Fibroblast of skin of left biceps (primary cell): ENCODE data around the gene SLC8A3.

Experiments
- DNase-seq, 2 experiments: peaks; one replicate each; pipeline ENCODE4 v3.0.0-alpha.2; 2013; ENCODE audit warnings: low read depth in 2 of 2

SLC8A3 gene

DNA sequence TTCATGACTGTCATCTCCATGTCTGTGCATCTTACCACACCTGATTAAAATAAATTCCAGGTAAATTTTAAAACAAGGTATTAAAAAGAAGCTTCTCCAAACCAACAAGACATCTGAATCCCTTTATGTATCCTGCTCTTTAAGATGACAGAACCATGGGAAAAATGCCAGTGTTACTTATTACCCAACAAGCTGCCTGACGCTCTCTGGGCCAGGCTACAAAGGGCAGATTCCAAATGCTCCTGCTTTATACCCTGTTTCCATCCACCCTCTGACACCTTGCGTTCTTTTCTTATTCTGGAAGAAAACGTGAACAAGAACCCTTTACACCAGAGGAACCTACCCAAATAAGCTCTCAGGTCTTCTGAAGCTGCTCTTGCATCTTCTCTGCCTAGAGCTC, 70.7 kb downstream of the SLC8A3 start:
- DNase-seq, result no peak

DNA sequence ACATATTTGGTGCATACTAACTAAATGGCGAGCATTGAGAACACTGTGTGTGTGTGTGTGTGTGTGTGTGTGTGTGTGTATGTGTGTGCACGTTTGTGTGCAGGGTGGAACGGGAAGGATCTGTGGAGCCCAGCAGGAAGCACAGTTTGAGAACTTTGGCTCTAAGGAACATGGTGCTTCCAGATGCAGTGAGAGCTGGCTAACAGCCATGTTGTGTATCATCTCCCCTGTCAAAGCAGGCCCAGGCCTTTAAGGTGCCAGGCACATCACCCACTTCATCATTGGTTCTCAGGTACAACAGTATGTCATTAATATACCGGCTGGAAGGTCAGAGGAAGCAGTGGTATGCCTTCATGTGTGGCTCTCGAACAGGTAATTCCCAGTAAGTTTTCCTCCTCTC, 72.5 kb downstream of the SLC8A3 start:
- no peak for DNase-seq

DNA sequence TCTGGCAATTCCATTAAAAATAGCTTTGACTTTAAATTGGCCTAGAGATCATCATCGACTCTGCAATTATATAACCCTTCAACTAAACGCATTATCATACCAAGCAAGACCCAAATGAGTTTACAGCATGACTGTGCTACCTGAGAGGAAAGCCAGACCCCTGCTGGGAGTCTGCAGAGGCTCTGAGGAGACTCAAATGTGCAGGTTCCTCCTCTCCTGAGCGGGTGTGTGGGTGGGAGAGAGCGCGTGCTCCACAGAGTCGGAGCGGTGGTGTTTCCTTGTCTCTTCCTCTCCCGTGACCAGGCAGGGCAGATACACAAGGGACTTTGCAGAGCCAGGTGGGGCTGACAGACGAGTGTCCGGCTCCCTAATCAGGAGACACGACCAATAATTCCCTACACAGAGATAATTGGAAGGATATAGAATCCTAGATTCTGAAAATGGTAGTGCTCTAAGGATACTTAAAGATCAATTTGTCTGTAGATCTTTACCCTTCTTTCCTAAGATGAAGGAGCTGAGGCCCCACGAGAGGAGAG, 74.1 kb downstream of the SLC8A3 start:
- no peak for DNase-seq

DNA sequence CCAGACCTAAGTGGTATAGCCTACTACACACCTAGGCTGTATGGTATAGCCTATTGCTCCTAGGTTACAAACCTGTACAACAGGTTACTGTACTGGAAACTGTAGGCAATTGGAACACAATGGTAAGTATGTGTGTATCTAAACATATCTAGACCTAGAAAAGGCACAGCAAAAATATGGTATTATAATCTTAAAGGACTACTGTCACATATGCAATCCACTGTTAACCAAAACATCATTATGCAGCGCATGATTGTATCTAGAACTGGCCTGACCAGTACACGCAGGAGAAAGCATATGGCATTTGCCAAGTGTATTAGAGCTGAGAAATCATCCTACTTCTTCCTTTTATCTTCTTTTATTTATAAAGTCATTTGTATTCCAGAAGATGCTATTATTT, 75.5 kb downstream of the SLC8A3 start:
- no peak for DNase-seq

DNA sequence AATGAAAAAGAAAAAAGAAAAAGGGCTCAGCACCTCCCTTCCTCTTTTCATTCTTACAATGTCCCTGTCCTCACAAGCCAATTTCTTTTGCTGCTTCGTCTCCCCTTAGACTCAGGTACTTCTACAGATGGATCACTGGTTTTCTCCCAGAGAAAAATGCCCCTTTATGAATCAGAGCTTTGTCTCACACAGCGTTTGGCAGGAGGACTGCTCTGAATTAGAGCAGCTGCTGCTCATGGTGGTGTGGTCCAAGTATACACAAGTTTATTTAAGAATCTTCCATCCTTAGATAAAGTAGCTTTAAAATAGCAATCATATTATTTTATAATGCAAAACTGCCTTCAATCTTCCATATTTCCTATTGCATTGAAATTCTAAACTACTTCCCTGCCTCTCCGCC, 80.3 kb downstream of the SLC8A3 start:
- DNase-seq, result no peak

DNA sequence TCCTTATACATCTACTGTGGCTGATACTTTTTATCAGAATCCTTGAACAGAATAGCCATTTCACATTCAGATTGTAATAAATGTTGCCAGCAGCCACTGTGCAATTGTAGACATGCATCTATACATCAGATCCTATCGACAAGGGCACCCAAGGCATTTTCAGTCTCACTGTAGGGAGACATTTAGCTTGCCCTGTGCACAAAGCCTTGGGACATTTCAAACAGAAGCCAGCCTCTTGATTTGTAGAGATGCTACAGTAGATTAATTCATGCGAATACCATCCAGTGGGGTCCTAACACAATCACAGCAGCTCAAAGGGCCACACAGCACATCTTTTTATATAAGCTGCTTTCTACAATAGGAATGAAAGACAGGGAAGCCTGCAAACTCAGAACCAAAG, 81.4 kb downstream of the SLC8A3 start:
- DNase-seq, result no peak

DNA sequence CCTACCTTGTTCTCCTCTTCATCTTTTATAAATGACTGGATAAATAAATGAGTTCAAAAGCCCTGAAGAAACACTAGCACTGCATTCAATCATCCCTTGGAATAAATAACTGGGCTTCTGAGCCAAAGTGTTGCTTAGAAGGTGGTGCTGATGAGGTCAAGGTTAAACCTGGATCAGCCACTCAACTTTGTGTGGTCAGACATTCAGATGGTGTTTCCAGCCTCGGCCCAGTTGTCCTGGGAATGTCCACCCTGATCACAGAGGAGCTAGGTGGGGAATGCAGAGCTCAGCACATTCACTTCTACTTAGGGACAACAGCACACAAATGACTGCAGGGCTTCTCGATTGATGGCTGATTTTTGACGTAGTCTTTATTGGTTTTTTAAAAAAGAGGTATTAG, 88.7 kb downstream of the SLC8A3 start:
- no peak for DNase-seq

DNA sequence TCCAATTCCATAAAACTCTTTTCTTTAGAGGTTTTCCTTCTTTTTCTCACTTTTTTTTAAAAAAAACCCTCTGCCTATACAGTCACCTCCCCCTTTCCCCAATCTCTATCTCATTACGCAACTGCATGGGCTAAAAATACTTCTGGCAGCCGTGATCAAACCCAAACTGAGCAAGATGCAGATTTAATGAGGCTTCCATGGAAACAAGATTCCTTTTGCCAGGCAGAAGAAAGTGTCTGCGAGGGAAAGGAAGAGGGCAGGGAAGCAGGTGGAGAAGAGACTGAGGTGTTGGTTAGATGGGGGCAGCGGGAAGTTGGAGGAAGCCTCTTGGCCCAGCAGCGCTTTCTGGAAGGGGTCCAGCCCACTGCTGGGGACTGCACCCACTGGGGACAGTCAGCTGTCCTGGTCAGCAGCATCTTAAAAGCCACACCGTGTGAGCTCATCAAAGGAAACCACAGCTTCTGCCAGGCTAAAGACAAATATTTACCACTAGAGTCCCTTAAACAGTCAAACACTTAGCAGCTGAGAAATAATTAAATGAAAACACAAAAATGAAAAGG, 90.4 kb downstream of the SLC8A3 start:
- no peak for DNase-seq

DNA sequence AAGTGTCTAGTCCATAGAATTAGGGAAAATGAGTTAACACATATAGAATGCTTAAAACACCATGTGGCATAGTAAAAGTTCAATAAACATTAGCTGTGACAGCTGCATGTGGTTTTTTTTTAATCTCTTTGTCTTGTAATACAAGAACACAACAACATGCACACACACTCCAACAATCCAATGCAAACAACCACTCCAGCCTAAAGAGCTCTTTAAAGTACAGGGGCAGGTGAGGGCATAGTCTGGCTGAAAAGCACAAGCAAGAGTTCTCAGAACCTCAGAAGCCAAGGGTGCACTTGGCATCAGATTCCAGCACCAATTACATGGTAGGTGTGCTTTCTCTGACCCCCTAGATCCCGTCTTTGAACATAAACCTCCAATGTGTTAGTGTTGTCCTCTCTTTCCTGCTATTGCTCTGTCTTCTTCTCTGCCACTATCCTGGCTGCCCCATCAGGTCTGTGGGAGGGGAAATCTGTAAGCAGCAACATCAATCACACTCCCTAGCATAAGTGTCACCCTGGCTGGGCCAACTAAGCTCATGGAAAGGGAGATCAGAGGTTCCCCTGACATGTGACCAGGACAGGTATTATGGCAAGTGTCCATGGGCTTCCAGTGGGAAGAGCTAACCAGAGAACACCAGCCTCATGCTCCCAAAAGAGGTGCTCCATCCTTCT, 91.0 kb downstream of the SLC8A3 start:
- no peak for DNase-seq

DNA sequence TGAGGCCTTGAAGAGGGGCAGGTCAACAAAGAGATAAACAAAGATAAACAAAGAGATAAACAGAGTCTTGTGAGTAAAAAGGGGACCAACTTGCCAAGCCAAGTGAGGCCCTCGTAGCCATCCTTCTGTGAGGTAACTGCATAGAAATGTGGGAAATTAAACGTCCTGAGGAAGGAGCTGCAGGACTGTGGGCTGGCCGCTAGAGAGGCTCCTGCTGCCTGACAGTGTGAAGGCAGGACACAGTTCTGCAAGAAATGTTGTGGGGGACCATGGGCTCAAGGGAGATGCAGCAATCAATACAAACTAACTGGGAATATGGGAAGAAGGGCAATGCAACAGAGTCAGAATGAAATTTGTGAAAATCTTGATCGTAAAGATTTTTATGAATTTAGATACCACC, 91.9 kb downstream of the SLC8A3 start:
- no peak for DNase-seq

DNA sequence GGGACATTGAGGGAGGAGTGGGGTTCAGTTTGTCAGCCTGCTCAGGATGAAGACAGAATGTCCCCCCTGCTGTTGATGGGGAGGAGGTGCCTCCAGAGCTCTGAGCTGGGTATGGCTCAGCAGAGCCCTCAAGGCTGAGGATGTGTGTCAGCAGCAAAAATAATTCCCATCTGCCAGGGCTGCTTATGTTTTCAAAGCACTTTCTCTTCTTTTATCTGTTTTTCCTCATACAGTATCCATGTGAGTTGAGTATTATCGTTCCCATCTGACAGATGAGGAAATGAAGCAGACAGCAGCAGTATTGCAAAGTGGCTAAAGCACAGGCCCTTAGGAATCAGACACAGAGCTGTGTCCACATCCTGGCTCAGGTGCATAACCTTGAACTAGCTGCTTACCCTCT, 94.1 kb downstream of the SLC8A3 start:
- DNase-seq, result no peak

DNA sequence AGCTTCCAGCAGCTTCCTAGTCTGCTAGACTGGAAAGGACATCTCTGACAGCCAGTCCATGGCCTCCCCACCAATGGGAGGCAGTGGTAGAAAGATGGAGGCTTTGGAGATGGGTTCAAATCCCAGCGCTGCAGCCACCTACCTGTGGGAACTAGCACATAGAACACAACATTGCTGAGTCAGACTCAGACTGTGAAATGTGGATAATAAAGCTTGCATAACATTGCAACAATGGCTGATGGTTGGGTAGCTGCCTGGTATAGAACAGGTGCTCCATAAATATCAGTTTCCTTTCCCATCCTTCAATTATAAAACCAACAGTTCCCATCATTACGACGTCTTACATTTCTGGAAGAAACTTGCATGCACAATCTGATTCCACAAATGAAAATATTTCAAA, 94.6 kb downstream of the SLC8A3 start:
- no peak for DNase-seq

DNA sequence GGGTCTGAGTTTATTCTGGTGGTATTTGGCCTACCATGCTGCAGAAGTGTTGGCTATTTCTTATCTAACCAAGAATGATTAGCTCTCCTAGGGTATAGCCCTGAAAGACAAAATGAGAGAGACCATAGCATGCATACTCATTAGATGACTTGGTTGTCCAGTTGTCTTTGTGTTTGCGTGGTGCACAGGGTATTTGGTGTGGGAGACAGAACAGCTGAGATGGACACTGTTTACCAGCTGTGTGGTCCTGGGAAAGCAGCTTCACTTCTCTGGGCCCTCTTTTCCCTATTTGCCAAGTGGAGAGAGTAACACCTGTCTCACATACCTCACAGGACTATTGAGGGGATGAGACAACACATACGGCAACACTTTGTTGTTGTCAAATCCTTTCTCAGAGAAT, 95.6 kb downstream of the SLC8A3 start:
- no peak for DNase-seq

DNA sequence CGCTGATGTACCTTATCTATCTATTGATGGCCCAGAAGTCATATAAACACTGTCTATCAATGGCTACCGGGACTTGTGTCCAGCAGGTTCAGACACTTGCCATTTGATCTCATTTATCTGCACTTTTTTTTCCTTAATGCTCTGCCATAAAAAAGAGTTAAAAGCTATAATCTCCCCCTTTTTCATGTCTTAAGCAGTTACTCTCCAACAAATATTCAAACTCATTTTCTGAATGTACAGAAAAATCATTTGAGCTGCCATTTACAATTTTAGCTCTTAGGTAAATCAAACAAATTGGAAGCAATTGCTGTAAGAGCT, 101.4 kb downstream of the SLC8A3 start:
- no peak for DNase-seq

DNA sequence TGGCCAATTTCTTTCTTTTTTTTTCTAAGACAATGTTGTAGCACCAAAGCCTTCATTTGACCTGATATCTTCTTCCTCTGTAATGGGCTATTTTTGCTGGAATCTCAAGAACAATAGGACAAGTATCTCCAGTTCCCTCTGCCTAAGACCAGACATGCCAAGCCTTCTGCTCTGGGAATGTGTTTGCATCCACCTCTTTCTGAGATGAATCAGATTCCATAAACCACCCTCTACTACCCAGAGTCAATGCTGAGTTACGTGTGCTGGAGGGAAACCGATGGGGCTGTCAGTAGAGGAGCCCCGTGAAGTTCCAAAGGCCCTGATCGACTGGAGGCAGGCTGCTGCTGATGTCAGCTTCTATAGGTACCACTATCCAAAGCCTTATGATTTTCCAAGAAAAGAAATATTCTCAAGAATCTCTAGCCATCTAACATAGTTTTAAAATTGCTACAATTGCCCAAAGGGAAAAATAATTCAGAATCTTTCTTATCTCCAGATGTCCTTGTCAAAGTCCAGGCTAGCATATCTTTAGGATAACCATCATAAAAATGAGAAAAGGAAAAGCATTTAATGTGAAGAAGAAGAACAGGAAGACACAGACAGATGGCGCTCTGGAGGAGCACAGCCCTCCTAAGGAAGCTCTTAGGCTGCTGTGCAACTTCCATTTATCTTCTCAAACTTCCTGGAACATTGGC, 101.9 kb downstream of the SLC8A3 start:
- DNase-seq, result no peak

DNA sequence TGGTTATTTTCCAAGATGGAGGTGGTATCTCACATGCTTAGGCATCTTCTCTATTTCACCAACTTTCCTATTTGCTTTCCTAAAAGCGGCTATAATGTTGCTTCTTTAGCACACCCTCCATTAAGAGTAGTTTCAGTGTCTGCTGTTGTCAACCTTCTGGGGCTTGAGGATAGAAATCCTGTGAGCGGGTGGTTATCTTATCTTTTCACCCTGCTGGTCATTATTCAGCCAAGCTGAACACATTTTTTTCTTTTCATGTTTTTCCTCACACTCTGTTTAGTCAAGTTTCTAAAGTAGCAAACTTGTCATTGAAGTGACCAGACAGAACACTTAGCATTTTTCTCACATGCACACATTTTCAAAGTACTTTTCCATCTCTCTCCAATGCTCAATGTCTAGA, 104.5 kb downstream of the SLC8A3 start:
- DNase-seq, result no peak

DNA sequence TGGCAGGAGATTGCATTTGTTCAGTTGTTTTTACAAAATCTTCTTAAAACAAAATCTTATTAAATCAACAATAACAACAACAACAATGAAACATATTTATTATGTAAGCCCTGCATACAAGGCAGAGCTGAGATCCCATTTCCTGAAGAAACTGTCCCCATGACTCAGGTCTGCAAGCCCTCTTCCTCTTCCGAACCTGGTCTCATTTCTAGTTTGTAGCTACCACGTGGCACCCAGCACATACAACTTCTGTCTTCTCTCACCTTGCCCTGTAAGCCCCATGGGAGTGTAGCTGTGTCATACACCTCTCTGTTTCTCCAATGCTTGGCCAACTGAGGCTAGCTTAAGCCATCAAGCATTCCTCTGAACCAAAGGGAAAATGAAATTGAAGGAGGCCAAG, 106.4 kb downstream of the SLC8A3 start:
- DNase-seq, result no peak

DNA sequence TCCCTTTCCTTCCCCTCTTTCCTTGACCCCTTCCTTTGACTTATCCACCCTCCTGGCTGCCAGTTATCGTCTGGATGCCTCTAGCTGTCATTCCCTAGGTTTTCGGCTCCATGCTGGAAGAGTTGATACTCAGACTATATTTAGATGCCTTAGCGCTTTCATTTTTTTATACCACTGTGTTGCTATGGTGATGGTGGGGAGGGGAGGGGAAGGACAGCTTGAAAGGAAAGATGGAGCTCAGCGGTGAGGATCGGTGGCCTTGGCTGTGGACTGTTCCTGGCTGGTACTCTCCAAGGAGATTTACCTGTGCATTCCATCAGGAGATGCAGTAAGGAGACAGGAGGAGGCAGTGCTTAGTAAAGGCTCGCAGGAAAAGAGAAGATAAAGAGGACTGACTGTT, 108.7 kb downstream of the SLC8A3 start:
- DNase-seq, result no peak

DNA sequence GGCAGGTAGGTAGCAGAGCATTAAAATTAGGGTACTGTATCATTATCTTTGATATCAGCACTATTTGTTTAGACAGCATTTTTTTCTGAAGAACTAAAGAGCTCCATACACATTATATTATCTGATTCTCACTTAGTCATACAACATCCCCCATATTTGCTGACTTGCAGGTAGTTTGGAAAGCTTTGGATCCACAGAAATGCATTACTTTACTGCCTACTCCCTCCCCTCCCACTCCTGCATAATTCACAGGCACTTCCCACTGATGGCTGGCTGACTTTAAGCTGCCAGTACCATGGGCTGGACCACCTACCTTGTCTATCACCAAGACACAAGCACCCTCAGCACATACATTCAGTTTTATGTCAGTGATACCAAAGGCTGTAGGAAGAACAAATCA, 110.4 kb downstream of the SLC8A3 start:
- DNase-seq, result no peak

DNA sequence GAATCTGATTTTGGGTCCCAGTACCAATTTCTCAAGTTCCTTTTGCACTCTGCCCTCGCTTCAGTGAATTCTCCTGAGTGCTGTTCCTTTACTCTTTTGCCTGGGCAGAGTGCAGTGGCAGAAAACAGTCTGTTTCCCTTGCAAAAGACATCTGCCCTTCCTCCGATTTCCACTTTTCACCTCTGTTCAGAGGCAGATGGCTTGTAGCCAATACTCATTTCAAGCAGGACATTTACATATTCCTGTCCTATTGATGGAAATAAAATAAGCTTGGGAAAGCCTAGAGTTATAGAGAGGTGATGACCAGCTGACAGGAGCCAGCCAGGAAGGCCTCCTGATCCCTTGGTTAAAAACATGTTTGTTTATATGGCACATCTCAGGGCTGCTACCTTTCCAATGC, 111.0 kb downstream of the SLC8A3 start:
- no peak for DNase-seq

DNA sequence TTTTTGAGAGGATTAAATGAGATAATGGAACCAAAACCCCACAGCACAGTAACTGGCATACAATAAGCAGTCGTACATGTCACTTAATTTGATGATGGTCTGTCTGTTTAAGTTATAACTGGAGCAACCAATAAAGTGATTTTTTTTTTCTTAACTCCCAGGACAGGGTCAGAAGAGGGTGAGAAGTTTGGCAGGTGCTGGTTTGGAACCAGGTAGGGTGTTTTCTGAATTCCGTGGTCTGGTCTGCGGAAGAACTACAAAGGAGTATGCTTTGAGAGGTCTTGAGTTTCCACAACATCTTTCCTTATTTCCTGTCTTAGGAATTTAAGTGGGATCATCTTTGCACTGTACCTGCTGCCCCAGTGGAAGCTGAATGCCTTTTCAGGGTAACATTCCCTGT, 111.7 kb downstream of the SLC8A3 start:
- DNase-seq, result no peak

DNA sequence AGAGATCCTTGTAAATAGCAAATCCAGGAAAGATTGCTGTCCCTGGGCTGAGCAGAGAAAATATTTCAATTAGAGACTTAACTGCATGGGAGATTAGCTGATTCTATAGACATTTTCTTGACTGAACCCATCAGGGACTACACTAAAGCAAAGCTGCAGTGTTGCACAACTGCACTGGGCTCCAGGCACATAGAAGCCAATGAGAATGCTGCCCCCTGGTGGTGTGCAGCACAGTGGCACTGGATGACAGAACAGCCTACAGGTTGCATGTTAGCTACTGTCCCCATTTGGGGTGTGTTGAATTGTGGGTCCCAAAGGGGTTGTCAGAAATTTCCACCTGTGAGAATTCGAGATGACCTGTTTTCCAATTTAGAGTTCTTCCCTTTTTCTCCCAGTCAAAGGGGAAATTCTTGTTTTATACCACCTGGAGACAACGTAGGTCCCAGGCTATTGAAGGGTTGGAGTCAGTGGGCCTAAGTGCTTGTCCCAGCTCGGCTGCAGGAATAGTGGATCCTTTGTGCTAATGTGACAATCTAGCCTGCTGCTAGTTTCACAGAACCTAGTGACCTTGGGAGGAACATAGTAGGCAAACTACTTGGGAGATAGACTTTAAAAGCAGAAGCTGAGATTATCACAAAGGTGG, 114.7 kb downstream of the SLC8A3 start:
- no peak for DNase-seq

DNA sequence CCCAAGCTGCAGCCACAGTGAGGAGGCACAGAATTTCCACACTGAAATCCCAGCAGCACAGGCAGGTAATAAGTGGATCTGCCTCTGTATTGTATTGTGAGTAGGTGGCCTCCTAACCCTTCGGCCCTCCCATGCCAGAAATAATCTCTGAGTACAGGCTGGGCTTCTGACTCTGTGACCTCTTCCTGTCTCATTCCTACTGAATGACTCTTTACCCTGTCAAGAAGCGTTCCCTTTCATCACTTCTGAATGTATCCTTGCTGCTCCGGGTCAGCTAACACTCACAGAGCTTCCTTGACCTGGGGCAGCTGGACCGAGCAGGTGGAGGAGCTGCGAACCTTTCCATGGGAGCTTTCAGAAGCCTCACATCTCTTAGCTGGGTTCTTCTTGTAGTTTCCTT, 119.6 kb downstream of the SLC8A3 start:
- DNase-seq, result no peak
